ENCODE data around the gene COIL. TPM values are rescaled to one million over a fixed set of nuclear protein-coding genes. Genes with fewer than 3 reads are reported as not detected.
A peak's percentile ranks its signal among the peaks of the same experiment; 100 is the strongest.

COIL gene, protein sequence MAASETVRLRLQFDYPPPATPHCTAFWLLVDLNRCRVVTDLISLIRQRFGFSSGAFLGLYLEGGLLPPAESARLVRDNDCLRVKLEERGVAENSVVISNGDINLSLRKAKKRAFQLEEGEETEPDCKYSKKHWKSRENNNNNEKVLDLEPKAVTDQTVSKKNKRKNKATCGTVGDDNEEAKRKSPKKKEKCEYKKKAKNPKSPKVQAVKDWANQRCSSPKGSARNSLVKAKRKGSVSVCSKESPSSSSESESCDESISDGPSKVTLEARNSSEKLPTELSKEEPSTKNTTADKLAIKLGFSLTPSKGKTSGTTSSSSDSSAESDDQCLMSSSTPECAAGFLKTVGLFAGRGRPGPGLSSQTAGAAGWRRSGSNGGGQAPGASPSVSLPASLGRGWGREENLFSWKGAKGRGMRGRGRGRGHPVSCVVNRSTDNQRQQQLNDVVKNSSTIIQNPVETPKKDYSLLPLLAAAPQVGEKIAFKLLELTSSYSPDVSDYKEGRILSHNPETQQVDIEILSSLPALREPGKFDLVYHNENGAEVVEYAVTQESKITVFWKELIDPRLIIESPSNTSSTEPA
- 1 to 10 TPM; 6.1 to 9.9 TPM for total RNA-seq
- polyA plus RNA-seq = 1 to 10 TPM; 4.7 to 6.9 TPM

DNA sequence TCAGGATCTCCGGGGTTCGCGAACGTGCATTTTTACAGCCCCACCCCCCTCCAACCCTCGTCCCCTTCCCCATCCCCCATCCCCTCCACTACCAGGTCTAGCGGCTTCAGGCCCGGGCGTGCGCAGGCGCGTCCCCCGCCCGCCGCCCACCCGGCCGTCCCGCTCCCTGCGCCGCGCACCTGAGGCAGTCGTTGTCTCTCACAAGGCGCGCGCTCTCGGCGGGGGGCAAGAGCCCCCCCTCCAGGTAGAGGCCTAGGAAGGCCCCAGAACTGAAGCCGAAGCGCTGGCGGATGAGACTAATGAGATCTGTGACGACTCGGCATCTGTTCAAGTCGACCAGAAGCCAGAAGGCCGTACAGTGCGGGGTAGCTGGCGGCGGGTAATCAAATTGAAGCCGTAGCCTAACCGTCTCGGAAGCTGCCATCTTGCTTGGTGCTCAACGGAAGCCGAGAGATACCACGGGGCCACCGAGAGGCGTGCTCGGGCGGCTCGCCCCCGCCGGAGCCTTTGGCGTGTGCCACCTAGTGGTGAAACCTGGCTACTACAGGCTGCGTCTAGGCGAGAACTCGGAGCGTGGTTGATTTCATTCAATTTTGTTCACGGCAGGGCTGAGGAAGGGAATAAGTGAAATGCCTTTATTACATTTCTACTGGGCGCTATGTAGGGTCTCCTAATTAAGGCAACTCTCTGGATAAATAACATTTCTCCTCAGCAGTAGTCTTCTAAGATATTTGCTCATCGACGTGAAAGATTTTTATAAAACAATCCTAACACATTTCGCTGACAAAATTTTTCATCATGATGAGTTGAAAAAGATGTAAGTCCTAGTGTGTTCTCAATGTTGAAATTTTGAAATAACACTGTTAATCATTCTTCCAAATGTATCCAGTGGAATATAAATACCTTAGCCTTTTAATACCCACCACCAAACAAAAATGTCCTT, at the start of gene COIL:
Gene COIL (minus strand): TSS at position 455 of the 943 bp plus-strand sequence. CDS start 31 bp downstream, at position 424.
- Histone ChIP-seq H3K9me3 (ENCODE audit: control insufficient read depth in 4 of 4, low read length in 3 of 4) (no peaks in the 10 kb centered on the region), H3K27ac (ENCODE audit: low read depth in 1 of 2, low read length in 2 of 2) (peak within 1 kb of the TSS; percentile 64 to 88), H3K36me3 (ENCODE audit: control insufficient read depth in 4 of 4, insufficient read depth in 3 of 4, low read depth in 1 of 4, low read length in 3 of 4) (no peaks in the 10 kb centered on the region), H3K9ac (ENCODE audit: low read depth in 1 of 2, low read length in 2 of 2) (peak within 1 kb of the TSS; percentile 9 to 80), H3K27me3 (ENCODE audit: control insufficient read depth in 4 of 4, insufficient read depth in 4 of 4, low read length in 3 of 4) (no peaks in the 10 kb centered on the region), H3K4me1 (ENCODE audit: control insufficient read depth in 4 of 4, insufficient read depth in 4 of 4, low read length in 3 of 4) (peaks cover 2 to 18% (median 8%) of the 10 kb centered on the region in 4 donors), H3K4me3 (ENCODE audit: low read depth in 1 of 3, low read length in 3 of 3) (peak within 1 kb of the TSS; percentile 62 to 97 (median 93))
- 4% methylated on average over 59 of the region's 59 CpGs for WGBS
- TF ChIP-seq YY1 (IDR thresholded peaks at IDR 0.05) (peak; percentile 99), REST (IDR thresholded peaks at IDR 0.05) (peak; percentile 23), HNF4G (IDR thresholded peaks at IDR 0.05) (no peak), SP1 (IDR thresholded peaks at IDR 0.05) (peak; percentile 53), CTCF (IDR thresholded peaks at IDR 0.05; ENCODE audit: low read depth, low read length, missing input control) (peak; percentile 99), JUND (IDR thresholded peaks at IDR 0.05) (peak in 1 of 2 donors; percentile 13), FOXA1 (IDR thresholded peaks at IDR 0.05) (peak; percentile 39), NR2F2 (IDR thresholded peaks at IDR 0.05) (peak; percentile 73), TAF1 (conservative IDR thresholded peaks at IDR 0.05) (no peak), RAD21 (IDR thresholded peaks at IDR 0.05) (peak; percentile 85 to 93), RXRA (IDR thresholded peaks at IDR 0.05) (peak; percentile 46 to 55), FOXA2 (IDR thresholded peaks at IDR 0.05) (no peak), EGR1 (IDR thresholded peaks at IDR 0.05; ENCODE audit: low read depth in 2 of 2) (peak; percentile 88 to 95), GABPA (IDR thresholded peaks at IDR 0.05 in 1 of 2, conservative IDR thresholded peaks at IDR 0.05 in 1 of 2) (peak in 1 of 2 donors; percentile 71), HNF4A (conservative IDR thresholded peaks at IDR 0.05) (peak in 1 of 2 donors; percentile 23)
- TF ChIP-seq, protein P1, sequence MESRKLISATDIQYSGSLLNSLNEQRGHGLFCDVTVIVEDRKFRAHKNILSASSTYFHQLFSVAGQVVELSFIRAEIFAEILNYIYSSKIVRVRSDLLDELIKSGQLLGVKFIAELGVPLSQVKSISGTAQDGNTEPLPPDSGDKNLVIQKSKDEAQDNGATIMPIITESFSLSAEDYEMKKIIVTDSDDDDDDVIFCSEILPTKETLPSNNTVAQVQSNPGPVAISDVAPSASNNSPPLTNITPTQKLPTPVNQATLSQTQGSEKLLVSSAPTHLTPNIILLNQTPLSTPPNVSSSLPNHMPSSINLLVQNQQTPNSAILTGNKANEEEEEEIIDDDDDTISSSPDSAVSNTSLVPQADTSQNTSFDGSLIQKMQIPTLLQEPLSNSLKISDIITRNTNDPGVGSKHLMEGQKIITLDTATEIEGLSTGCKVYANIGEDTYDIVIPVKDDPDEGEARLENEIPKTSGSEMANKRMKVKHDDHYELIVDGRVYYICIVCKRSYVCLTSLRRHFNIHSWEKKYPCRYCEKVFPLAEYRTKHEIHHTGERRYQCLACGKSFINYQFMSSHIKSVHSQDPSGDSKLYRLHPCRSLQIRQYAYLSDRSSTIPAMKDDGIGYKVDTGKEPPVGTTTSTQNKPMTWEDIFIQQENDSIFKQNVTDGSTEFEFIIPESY (IDR thresholded peaks at IDR 0.05) = peak; percentile 80
- TF ChIP-seq, protein P2, sequence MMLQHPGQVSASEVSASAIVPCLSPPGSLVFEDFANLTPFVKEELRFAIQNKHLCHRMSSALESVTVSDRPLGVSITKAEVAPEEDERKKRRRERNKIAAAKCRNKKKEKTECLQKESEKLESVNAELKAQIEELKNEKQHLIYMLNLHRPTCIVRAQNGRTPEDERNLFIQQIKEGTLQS (IDR thresholded peaks at IDR 0.05) = peak; percentile 15
- TF ChIP-seq, protein P3, sequence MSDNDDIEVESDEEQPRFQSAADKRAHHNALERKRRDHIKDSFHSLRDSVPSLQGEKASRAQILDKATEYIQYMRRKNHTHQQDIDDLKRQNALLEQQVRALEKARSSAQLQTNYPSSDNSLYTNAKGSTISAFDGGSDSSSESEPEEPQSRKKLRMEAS (IDR thresholded peaks at IDR 0.05) = peak; percentile 89
- peak; percentile 93 for DNase-seq (ENCODE audit: low spot score)
